GM18868 (cell line): ENCODE results near the gene PDZK1IP1.

Source experiments
- ATAC-seq: cut with Tn5 transposase; IDR thresholded peaks from one replicate; pipeline ENCODE4 v1.9.1; 2021; ENCODE audit warnings: mild to moderate bottlenecking, moderate library complexity; ENCODE audit not compliant: unreplicated experiment

Gene PDZK1IP1, protein sequence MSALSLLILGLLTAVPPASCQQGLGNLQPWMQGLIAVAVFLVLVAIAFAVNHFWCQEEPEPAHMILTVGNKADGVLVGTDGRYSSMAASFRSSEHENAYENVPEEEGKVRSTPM

GRCh38 chr1:47189844-47190508 is at the start of gene PDZK1IP1:
PDZK1IP1 (minus strand) TSS chr1:47190036; CDS start chr1:47189932, 104 bp downstream.
- no peak for ATAC-seq

DNA sequence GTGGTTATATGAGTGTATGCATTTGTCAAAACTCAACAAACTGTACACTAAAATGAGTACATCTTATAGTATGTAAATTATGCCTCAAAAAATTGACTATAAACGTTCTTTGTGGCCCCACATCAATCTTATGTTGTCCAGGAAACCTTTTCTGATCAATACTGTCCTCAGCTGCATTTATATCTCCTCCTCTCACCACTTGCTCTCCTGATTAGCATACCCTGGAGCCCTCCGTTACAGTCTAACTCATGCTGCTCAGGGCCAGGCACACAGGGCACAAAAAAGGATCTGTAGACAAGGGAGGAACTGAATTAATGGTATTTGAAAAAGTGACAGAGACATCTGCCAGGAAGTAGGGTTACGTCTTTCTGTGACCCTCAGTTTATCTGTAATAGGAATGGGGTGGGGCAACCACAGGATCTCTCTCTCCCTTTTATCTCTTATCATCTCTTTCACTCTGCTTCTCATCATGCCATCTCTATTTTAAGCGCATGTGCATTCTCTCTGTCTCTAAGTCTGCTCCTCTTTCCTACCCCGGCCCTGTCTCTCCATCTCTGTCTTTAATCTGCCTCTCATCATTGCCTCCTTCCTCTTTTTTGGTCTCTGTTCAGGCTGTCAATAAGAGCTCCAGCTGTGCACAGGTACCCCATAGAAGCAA is 49.2 kb upstream of the PDZK1IP1 start:
- ATAC-seq = no peak

DNA sequence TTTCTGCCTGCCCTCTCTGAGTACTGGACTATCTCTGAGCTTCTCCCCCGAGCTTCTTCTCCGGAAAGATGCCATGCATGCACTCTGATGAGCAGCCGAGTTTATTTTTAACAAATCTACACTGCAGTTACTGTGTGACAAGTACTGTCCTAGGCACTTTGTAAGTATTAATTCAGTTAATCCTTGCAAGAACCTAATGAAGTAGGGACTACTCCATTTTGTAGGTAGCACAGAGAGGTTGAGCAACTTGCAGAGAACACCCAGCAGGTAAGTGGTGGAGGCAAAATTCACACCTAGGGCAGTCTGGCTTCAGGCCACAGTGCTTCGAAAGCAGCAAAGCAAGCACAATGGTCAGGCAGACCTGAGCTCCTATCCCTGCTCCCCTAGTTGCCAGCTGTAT is 46.0 kb upstream of the PDZK1IP1 start:
- no peak for ATAC-seq

- no peak for ATAC-seq
These were observed 45.4 kb upstream of the PDZK1IP1 start for GRCh38 chr1:47235241-47235681.

- ATAC-seq = no peak
These were observed 43.4 kb upstream of the PDZK1IP1 start for GRCh38 chr1:47233186-47233585.

GRCh38 chr1:47232187-47232874 is 42.5 kb upstream of the PDZK1IP1 start, which contains the start of gene TAL1:
TAL1 (minus strand) TSS chr1:47232225; CDS start chr1:47225888, 6,337 bp downstream.
- no peak for ATAC-seq

- ATAC-seq = no peak
These were observed 41.7 kb upstream of the PDZK1IP1 start for GRCh38 chr1:47231301-47232186.

DNA sequence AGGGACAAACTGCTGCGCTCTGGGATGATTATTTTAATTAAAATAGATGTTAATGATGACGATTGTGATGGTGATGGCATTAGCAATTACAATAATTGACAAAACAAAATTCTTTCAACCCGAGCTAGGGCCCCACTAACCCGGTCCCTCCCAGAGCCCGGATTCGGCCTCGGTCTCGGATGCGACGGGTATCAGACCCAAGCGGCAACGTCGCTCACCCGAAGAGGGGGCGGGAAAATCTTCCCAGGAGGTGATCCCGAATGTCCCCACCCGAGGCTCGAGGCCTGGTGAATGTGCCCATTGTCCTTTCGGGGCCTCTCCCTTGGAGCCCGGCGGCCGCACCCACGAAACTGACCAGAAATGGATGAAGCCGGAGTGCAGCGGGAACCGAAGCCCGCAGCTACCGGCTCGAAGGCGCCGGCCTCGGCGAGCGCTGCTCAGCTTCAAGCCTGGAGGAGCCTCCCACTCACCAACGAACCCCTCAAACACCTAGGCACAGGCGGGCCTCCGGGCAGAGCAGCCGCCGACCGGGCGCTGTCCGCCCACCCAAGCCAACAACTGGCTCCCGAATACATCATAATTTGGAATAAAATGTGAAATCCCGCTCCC is 41.0 kb upstream of the PDZK1IP1 start:
- no peak for ATAC-seq

GRCh38 chr1:47229886-47230691 is 40.3 kb upstream of the PDZK1IP1 start:
- ATAC-seq = no peak

DNA sequence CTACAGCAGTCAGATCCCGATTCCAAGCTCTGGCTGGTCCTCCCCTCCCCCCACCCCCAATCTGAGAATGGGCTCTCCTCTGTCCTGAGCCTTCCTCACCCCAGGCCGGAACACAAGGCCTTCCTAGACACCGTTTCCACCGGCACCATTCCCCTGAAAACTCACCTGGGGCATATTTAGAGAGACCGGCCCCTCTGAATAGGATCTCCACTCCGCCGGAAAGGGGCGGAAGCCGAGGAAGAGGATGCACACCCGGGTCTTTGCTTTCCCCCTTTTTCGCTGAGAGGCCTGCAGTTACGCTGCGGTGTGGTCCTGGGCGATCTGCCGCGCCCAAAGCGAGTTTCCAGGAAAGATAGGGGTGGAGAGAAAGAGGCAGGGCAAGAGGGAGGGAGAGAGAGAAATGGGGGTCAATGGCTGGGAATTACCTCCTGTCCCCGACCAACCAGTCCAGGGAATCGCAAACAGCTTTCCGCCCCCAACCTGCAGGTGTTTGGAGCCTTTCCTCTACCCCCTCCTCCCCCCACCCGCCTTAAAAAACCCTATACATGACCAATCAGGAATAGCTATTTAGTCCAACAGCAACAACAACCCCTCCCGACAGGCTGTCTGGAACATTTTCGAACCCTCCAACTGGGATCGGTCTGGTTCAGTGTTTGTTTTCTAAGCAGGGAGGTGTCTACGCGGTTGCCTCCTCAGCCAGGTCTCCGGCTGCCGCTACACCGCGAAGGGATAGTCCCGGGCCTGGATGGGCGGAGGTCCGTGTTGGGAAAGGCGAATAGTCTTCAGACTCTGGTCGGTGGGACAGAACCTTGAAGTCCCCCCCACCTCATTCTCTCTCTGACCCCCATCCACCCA is 39.4 kb upstream of the PDZK1IP1 start:
- no peak for ATAC-seq

DNA sequence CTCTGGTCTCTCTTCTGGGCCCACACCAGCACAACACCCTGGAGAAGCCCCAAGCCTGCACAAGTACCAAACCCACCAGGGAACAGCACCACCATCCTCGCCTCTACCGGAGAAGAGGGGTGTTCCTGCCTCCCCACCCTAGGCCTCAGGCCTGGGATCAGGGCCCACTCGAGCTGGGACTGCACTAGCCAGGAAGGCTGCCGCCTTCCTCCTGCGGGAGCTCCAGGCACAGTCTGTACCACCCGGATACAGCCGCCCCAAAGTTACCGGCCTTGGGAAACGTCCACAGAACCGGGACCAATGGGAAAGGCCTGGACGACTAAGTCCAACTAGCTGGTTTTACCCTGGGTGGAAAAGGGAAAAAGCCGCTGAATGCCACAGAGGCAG is 38.8 kb upstream of the PDZK1IP1 start:
- ATAC-seq = no peak

GRCh38 chr1:47227341-47228232 is 37.8 kb upstream of the PDZK1IP1 start:
- no peak for ATAC-seq

- ATAC-seq = no peak
These were observed 37.0 kb upstream of the PDZK1IP1 start for GRCh38 chr1:47226839-47227215.

DNA sequence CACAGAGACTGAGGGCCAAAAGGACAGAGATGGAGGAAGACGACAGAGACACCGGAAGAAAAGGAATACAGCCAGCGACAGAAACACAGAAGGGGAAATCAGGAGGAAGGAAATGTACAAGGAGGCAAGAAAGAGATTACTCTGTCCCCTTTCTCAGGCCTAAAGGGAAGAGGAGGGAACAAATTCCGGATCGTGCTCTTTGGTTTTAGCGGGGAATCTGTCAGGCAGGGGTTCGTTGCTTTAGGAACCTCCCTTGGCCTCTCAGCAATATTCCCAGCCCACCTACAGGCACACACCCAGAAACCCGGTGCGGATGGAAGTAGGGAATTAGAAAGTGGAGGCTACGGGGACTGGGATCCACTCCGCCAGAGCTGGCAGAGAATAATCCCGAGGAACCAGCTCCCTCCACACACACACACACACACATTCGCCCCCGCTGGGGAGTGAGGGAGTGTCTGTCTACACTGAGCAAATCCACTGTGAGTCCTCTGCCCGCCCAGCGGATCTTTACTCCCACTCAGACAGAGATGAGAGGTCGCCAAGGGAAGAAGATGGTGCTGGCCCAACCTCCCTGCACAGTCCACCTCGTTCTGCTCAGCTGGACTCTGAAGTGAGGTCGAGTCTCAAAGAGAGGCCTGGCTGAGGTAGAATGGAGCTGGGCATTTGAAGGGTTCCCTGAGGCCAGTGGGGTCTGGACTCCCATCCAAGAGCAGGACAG is 36.4 kb upstream of the PDZK1IP1 start:
- no peak for ATAC-seq

GRCh38 chr1:47225430-47226100 is 35.7 kb upstream of the PDZK1IP1 start:
- ATAC-seq = no peak

GRCh38 chr1:47224676-47225399 is 35.0 kb upstream of the PDZK1IP1 start:
- no peak for ATAC-seq
